ENCODE results near the gene ZNF805.
"Not testable (repeated sequence)": the region's sequence is repeated elsewhere in the genome, so short reads cannot be mapped to it uniquely, and the experiment has no call there.

ZNF805 gene

DNA sequence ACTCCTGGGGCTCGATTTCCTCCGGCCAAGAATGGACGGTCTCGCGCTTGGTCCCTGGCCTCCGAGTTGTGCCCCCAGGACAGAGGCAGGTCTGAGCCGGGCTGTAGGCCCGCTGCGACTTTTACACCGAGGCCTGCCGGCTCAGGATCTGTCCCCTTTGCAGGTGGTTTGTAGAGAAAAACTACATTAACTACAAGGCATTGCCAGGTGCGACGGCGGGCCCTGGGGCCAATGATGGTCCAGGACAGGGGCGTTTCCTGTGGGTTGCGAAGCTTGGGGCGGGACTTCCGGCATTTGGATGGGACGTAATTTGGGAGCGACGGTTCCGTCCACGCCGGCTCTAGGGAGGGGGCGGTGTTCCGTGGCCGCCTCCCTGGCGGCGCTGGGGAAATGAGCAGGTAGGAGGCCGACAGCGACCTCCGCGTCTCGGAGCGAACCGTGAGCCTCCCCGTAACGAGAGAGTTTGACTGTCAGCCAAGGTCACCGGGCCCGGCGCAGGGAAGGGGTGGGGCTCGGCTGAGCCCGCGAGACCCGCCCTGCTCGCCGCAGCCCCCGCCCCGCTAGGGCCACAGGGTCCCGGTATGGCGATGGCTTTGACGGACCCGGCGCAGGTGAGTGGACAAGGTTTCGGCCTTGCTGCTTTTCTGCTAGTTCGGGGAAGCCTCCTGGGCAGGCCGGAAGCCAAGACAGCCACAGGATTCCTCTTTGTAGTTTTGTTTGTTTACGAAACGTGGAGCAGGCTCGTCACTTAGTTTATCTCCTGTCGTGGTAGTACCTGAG is at the start of gene ZNF805:
ZNF805 (plus strand) TSS at position 322 of the 780 bp plus-strand sequence; CDS start at position 582, 260 bp downstream.
- peak; percentile 86 to 91 for DNase-seq

DNA sequence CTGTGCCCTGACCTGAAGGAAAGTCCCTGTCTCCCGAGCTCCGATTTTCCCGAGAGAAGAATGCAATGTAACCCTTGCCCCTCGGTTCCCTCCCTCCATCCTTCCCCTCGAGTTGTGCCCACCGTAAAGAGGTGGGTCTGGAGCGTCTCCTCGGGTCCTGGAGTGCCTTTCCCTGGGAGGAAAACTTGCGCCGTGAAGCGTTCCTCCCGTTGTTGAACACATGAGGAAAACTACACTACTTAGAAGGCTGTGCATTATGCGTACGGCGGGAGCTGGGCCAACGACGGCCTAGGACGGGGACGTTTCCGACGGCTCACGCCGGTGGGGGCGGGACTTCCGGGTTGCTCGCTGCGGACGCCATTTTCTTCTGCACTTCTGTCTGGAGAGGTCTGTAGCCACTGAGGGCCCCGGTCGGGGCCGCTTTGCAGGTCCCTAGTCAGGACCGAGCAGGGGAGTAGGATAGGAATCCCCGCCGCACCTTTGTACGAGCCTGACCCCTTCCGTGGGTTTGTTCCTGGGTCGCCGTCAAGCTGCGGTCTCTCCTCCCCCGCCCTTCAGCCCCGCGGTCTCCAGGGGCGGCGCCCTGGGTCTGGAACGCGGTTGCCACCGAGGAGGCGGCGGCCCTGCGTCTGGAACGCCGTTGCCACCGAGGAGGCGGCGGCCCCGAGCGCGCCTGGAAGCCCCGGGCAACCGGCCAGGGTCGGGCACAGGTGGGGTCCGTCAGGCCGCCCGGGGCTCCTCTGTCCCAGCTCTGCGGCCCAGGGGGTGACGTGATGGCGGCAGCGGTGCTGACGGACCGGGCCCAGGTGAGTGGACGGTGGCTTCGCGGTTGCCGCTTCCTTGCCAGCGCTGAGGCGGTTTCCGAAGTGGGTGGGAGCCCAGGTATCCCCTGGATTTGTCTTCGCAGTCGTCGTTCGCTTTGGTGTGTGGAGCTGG is 49.0 kb upstream of the ZNF805 start, which contains the start of gene ZNF264:
ZNF264 (plus strand) TSS at position 360 of the 936 bp plus-strand sequence; CDS start at position 774, 414 bp downstream.
- DNase-seq, result peak; percentile 79 to 84

GRCh38 chr19:57192077-57192420 is 48.4 kb upstream of the ZNF805 start:
- DNase-seq, result no peak

DNA sequence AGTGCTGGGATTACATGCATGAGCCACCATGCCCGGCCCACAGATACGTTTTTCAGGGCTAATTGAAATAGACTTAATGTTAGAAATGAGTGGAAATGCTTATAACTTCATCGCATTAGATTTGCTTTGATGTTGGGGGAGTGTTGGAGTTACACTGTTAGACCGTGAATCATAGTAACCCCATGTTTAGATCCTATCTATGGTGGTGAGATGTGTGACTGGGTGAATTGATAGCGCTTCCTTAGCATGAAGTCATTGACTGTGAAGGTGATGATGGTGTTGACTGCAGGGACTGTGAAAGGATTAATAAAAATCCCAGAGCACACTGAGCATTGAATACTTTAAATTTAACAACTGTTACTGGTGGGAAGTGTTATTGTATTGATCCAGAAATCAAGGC is 47.4 kb upstream of the ZNF805 start:
- no peak for DNase-seq

- not testable (repeated sequence) for DNase-seq
Measured at GRCh38 chr19:57197874-57198273, 42.6 kb upstream of the ZNF805 start.

- DNase-seq, result no peak
Measured at GRCh38 chr19:57202160-57202559, 38.3 kb upstream of the ZNF805 start.

- no peak for DNase-seq
Measured at GRCh38 chr19:57210381-57210780, 30.1 kb upstream of the ZNF805 start.

- DNase-seq, result no peak
Measured at GRCh38 chr19:57212109-57212508, 28.3 kb upstream of the ZNF805 start.

GRCh38 chr19:57227502-57227901 is 12.9 kb upstream of the ZNF805 start:
- DNase-seq, result no peak

- DNase-seq, result no peak
Measured at GRCh38 chr19:57231686-57232085, 8.7 kb upstream of the ZNF805 start.

DNA sequence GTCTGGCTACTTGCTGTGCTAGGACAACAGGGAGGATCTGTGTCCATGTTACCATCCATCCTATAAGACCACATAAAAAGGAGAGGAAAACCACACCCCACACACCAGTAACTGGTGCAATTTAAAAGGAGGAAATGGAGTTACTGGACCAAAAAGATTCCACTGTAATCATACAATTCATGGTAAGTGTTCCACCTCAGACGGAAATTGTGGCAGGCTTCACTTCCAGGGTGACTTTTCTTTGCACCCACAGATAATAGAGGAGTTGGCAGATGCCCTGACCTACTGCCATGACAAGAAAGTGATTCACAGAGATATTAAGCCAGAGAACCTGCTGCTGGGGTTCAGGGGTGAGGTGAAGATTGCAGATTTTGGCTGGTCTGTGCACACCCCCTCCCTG is 7.2 kb upstream of the ZNF805 start:
- no peak for DNase-seq

DNA sequence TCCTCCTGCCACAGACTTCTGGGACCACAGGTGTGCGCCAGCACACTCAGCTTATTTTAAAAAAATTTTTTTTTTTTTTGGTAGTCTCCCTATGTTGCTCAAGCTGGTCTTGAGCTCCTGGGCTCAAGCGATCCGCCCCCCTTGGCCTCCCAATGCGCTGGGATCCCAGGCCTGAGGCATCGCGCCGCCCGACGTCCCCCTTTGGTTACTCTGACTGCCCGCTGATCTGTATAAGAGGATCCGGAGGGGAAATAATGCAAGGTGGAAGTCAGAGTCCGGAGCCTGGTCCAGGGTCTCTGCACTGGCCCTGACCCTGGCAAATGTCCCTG is 486 bp upstream of the ZNF805 start:
- DNase-seq, result no peak

GRCh38 chr19:57241176-57241575 is 744 bp downstream of the ZNF805 start:
- no peak for DNase-seq

DNA sequence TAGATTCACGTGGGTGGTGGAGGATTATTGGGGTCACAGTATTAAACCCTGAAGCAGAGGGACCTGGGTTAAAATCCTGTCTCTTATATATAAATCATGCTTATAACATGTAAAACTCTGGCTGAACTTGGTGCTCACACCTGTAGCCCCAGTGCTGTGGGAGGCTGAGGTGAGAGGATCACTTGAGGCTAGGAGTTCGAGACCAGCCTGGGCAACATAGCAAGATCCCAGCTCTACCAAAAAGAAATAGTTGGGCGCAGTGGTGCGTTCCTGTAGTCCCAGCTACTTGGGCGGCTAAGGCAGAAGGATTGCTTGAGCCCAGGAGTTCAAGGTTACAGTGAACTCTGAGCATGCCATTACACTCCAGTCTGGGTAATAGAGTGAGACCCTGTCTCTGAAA is 2.4 kb downstream of the ZNF805 start:
- DNase-seq, result no peak

- no peak for DNase-seq
Measured at GRCh38 chr19:57244513-57244912, 4.1 kb downstream of the ZNF805 start.

GRCh38 chr19:57245066-57245465 is 4.6 kb downstream of the ZNF805 start:
- no peak for DNase-seq

DNA sequence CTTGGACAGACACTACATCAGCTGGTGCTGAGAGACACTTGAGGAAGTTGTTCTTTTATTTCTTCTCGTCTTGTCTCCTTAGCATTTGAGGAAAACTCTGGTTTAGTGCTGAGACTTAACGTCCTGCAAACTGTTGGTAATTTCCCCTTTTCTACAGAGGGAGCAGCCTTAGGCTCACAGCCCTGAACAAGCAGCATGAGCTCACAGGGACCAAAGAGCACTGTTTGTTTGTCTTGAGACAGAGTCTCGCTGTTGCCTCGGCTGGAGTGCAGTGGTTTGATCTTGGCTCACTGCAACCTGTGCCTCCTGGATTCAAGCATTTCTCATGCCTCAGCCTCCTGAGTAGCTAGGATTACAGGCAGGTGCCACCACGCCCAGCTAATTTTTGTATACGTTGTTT is 5.5 kb downstream of the ZNF805 start:
- no peak for DNase-seq

GRCh38 chr19:57248646-57249045 is 8.2 kb downstream of the ZNF805 start:
- no peak for DNase-seq

GRCh38 chr19:57249329-57249728 is 8.9 kb downstream of the ZNF805 start:
- DNase-seq, result no peak

DNA sequence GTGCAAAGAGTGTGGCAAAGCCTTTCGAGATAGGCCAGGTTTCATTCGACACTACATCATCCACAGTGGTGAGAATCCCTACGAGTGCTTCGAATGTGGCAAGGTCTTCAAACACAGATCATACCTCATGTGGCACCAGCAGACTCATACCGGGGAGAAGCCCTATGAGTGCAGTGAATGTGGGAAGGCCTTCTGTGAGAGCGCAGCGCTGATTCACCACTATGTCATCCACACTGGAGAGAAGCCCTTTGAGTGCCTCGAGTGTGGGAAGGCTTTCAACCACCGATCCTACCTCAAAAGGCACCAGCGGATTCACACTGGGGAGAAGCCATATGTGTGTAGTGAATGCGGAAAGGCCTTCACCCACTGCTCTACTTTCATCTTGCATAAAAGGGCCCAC is 13.3 kb downstream of the ZNF805 start:
- DNase-seq, result not testable (repeated sequence)

DNA sequence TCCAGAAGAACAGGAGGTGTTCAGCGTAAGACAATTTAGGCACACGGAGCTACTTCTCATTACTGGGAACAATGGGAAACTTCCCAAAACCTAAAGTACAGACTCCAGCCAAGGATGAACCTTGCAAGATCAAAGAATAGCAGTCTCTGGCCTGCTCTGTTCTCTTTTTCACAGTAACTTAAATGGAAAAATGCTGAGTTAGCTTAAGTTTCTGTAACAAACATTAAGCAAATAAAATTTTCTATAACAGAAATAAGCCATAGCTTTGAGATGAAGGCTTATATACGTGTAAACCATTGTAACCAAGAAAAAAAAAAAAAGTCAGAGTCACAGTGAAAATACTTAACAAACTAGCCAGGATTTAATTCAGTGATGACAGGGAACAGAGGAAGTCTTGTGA is 21.6 kb downstream of the ZNF805 start:
- no peak for DNase-seq

- no peak for DNase-seq
Measured at GRCh38 chr19:57263244-57263741, 22.9 kb downstream of the ZNF805 start.

- DNase-seq, result no peak
Measured at GRCh38 chr19:57267291-57267690, 26.9 kb downstream of the ZNF805 start.

Measured in stimulated activated CD4-positive, alpha-beta T cell treated with anti-CD3 and anti-CD28 coated beads, Interleukin-2, amount 100 ng/mL, for 48 hours (primary cell).